ENCODE results near the gene PALLD.

Gene PALLD

DNA sequence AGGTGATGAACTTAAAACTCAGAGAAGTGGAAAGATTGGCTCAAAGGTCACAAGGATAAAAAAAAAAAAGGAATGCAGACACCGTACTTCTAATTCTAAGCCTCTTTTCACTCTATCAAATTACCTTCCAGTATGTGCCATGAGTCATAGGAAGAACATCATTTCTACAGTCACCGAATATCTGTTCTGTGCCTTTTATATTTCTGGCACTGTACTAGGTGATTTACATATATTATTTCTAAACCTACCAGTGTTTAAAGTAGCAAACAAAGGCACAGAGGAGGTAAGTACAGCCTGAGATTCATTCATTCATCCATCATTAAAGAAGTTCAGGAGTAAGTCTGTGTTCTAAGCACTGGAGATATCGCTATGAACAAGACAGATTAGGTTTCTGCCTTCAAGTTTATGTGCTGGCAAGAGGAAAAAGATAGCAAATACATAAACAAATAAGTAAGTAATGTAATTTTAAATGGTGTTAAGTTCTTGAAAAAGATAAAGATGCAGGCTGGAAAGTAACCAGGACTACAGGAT, 65.3 kb downstream of the PALLD start:
- peak; percentile 47 for DNase-seq

GRCh38 chr4:168564023-168564422, 67.2 kb downstream of the PALLD start:
- DNase-seq, result no peak

DNA sequence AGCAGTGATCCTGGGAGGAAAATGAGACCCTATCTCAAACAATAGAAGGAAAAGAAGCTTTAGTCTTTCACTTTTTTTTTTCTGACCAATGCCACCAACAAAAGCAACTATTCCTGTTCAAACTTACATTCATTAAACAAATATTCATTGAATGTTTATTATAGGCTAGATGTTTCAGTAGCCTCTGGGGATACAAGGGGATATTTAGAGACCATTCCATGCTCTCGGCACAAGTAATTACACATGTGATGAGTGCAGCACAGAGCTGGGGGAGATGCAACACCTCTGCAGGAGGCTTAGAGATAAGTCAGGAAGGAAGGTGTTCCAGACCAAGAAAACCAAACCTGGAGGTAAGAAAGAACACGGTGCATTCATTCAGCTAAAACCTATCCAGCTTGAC, 68.3 kb downstream of the PALLD start:
- no peak for DNase-seq

GRCh38 chr4:168566726-168567125, 69.9 kb downstream of the PALLD start:
- no peak for DNase-seq

DNA sequence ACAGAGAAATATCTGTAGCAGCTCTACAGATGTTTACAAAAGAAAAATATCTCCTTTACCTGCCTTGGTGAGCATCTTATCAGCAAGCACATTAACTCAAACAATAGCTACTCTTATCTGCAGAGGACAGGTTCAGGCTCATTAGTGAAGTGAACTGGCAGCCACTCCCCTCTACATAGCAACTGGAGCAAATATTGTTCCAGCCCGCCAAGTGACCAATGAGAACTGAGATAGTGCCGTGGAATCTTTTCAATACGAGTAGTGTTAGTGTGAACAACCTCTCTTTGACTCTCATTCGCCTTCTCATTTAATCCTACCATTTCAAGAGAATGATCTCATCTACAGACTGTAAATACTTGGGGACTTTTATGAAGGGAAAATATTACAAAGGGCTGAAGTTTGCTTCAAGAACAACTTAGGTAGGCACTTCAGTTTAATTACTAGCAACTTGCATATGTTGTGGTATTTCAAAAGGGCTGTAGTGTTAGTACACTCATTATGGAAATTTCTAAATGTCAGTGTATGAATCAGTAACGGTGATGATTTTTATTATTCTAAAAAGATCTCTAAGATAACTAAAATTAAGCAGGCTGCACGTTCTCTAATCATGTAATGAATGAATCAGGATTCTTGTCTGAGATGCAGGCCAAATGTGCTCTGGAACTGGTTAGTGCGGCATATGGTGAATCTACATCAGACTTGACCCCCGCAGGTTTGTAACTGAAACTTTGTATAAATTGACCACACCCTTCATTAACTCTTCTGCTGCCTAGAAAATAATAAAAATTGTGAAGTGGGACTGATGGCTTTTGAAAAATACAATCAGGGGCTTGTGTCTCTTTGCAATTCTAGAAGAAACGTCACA, 72.4 kb downstream of the PALLD start:
- DNase-seq, result no peak

GRCh38 chr4:168569931-168570276, 73.1 kb downstream of the PALLD start:
- no peak for DNase-seq

DNA sequence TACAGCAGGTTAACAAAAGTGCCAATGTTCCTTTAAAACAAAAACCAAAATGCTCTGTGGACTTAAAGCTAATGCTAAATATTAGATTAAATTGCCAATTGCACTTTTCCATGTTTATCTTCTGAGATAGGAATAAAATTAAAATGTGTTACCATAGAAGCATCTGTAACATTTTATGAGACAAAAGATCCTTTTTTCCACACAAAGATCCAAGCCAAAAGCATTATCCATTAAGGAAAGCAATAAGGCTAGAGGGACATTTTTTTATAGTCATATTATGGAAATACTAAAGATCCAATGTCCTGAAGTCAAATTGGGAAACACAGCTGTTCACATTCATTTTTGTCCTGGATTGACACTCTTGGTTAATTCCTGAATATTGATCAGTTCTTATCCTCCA, 73.6 kb downstream of the PALLD start:
- DNase-seq, result no peak

DNA sequence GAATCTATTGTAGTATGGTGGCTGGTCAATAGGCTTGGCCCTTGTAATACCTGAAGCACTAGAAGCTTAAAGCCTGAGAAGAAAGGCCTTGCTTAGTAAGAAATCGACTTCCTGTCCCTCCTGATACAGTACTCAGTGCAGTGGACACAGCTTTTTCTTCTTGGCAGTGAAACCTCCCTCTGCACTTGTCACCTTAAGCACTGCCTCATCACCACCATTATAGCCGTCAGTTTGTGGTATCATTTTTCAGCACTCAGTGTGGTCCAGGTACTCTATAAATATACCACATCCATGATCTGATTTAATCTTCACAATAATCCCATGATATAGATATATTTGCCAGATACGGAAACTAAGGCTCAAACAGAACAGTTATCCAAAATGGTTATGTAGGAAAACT, 75.2 kb downstream of the PALLD start:
- no peak for DNase-seq

DNA sequence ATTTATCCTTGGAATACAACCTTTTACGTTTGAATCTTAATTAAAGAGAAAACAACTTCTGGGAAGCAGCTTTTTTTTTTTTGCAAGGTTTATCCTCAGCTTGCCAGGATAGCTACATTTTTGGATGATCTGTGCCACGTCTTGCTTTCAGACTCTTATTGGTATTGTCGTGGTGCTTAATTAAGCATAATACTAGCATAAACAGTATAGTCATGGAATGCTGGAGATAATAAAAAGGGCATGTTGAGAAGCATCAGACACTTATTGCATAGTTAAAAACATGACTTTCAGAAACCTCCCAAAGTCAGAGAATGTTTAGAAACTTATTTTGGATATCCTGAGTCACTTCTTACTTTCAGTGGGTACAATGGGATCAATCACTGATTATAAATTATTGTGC, 77.0 kb downstream of the PALLD start:
- no peak for DNase-seq

DNA sequence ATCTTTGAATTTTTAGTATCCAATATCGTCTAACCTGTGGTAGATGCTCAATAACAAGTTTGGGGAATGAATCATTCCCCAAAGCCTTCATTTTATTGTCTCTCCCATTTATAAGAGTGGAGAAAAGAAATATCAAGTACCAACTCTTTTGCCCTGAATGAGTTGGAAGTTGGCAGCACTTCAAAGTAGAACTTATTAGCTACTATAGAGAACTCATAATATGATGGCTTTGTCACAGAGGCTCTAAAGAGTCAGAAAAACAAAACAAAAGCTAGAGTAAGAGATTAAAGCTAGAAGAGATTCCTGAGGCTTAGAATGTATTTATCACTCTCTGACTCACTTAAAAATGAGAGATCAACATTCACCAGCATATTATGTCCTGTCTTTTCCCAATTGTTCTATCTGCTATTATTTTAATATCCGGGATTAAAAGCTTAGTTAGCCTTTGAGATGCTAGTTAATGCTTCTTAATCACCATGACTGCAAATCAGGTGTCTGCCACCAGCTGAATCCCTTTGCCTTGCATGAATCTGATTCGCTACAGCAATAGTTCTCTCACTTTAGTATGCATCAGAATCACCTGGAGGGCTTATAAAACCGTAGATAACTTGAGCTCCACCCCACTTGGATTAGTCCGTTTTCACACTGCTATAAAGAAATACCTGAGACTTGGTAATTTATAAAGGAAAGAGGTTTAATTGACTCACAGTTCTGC, 77.9 kb downstream of the PALLD start:
- DNase-seq, result peak; percentile 39

DNA sequence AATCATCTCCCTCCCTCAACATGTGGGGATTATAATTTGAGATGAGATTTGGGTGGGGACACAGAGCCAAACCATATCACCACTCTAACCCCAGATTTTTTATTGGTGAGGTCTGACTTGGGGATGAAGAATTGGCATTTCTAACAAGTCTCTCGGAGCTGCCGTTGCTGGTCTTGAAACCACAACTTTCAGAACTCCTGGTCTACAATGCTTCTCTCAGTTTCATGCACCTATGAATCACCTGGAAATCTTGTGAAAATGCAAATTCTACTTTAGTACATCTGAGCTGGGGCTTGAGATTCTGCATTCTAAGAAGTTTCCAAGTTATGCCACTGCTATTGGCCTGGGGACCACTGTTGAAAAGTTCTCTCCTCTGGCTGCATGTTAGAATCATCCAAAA, 78.6 kb downstream of the PALLD start:
- no peak for DNase-seq

GRCh38 chr4:168577624-168578023, 80.8 kb downstream of the PALLD start:
- no peak for DNase-seq

GRCh38 chr4:168580228-168580627, 83.4 kb downstream of the PALLD start:
- DNase-seq, result no peak

DNA sequence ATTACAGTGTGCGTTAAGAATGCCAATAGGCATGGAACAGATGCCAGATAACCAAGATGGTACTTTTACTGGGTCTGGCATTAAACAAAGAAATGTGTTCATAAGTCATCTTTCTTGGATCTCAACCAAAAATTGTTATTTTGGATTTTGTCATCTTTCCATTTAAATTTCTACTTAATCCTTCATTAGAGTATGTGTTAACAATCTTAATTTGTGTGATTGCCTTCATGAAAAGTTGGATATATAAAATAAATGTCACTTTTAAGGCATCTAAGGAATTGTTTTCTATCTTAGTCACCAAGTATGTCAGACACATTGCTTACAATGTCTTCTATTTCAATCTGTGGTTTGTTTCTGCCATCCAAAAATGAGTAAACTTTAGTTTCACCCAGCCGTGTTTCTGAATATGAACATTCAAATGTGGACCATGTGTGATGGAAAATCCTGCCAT, 87.5 kb downstream of the PALLD start:
- peak; percentile 53 for DNase-seq

DNA sequence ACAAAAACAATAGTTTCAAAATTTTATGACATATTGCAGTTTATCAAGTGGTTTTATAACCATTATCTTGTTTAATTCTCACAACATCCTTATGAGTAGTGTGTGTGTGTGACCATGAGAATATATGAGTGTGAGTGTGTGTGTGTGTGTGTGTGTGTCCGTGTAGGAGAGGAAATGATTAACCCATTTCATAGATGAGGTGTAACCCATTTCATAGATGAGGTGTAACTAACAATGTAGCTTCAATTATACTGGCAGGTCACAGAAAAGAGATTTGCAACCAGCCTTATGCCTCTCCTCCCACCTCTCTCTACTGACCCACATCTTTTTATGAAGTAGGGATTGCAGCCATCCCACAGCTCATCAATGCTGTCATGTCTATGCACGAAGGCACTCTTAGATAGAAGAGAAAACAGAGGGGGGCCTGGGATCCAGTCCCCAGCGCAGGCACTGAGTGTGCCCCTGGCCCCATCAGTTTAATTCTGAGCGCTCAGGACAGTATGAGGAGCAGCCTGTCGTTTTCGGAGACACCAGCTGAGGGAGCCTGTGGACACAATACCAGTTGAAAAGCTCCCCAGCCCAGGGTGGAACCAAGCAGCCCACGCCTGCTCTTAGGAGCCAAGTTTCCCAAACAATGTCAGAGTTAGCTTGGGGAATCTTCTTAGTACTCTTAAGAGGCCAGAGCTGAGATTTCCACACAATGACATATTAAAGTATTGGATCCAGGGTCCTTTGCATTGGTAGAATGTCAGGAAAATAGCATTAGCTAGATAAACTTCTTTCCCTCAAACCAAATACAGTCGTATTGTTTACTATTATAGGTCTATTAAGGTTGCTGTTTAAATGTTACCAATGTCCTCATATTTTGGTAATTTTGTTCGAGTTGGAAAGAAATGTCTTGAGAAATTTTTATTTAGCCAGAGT, 88.6 kb downstream of the PALLD start:
- peak; percentile 62 for DNase-seq

GRCh38 chr4:168586926-168587325, 90.1 kb downstream of the PALLD start:
- no peak for DNase-seq

GRCh38 chr4:168587411-168588125, 90.7 kb downstream of the PALLD start:
- peak; percentile 92 for DNase-seq

DNA sequence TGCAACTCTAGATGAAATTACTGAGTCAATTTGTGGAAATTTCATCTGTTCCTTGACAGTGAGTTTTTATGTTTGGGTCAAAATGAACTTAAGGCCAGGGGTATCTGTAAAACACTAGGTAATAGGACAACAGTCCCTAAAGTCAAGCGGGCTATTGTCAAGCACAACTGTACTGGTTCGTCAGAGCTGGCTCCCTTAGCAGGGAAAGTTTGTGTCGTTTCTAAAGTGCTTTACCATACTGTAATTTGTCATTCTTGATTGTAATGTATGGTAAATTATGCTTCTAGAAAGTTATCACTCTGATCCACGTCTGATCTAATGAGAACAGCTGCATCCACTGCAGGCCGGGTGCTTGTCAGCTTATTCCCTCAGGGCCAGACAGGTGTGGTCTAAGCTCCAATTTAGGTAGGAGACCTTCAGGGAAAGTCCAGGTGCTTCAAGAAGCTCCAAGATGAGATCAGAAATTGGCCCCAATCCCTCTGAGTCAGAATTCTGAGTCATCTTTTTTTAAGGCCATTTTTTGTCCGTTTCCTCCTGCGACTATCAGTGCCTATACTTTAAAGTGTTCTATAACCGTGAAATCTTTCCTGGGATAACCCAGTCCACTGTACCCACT, 92.2 kb downstream of the PALLD start:
- DNase-seq, result peak; percentile 74

DNA sequence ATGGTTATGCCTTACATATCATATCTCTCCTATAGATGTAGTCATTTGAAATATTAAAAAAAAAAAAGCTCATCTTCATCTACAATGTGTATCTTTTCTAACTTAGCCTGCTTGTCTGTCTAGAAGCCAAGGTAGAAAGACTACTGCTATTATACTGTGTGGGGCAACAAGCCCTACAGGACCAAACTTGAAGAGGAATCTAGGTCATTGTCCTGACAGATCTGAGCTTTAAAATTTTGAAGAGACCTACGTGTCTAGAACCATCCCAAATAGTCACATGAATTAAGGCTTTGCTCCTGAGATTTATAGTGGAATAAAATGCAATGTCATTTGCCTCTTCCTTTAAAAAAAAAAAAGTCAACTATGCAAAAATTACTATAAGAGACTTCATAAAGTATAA, 95.8 kb downstream of the PALLD start:
- DNase-seq, result no peak

GRCh38 chr4:168593399-168593798, 96.5 kb downstream of the PALLD start:
- peak; percentile 37 for DNase-seq

GRCh38 chr4:168594121-168594520, 97.3 kb downstream of the PALLD start:
- DNase-seq, result no peak

DNA sequence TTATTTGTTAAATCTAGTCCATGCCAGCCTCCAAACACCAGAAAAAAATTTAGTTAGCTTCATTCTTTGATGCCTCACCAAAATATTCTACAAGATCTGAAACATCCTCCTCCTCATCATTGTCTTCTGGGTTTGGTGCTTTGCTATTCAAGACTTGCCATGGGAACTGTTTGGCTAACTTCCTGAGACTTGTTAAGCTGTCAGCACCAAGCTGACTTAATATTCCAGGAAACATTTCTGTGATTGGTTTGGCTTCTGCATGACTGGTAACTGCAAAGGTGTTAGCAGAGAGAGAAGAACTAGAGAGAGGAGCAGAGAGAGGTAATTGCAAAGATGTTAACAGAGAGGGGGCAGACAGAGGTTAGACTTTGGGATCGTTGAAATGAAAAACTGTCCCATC, 101.3 kb downstream of the PALLD start:
- peak; percentile 61 for DNase-seq
